GM12878 (cell line): ENCODE measurements around the gene CMTM2. TPM values are rescaled to one million over a fixed set of nuclear protein-coding genes. Genes with fewer than 3 reads are reported as not detected.

Experiments used
- ATAC-seq: fragments of 200-7000 bp; cut with Tn5 transposase; 3 replicates; pipeline ENCODE4 v1.9.1; 2020; ENCODE audit warnings: mild to moderate bottlenecking, moderate library complexity
- BruUV-seq: library from RNA; stranded (reverse); fragments of 400-500 nt; replicated peaks from 2 replicates; lab custom pipeline; 2021; lab: Mats Ljungman, UMichigan
- CTCF ChIA-PET: fragments of 300-600 bp; sonication (Branson Sonifier 250); formaldehyde crosslinking; extraction: SDS; loops from one replicate; lab custom pipeline; 2021; ENCODE audit warnings: inconsistent platforms; lab: Yijun Ruan, JAX
- POLR2A ChIA-PET: fragments of 350-600 bp; formaldehyde crosslinking; extraction: SDS; loops from one replicate; lab custom pipeline; 2021; ENCODE audit warnings: inconsistent platforms; lab: Charles Lee
- RAD21 ChIA-PET: fragments of 300-600 bp; sonication (Branson Sonifier 250); formaldehyde crosslinking; loops from one replicate; lab custom pipeline; 2023; ENCODE audit warnings: antibody characterized with exemption; ENCODE audit not compliant: unreplicated experiment; lab: Charles Lee
- SMC1A ChIA-PET: fragments of 300-600 bp; sonication (Branson Sonifier 250); formaldehyde crosslinking; loops from one replicate; lab custom pipeline; 2023; ENCODE audit not compliant: unreplicated experiment, uncharacterized antibody; lab: Charles Lee
- DNase-seq: peaks from one replicate; pipeline ENCODE4 v3.0.0-alpha.2; 2011; ENCODE audit warnings: low read depth, low spot score
- FAIRE-seq: peaks from 3 replicates; lab custom pipeline; 2011; peaks lifted over from hg19 to GRCh38; lab: Jason Lieb, UNC
- H2AFZ ChIP-seq: 2 replicates; pipeline ENCODE4 v1.6.0; 2011; ENCODE audit warnings: low read depth, low read length, control low read depth; ENCODE audit not compliant: control insufficient read depth
- H3K27ac ChIP-seq: 2 replicates; pipeline ENCODE4 v1.5.1; 2011; ENCODE audit warnings: control low read depth; ENCODE audit not compliant: control insufficient read depth, insufficient read depth
- H3K27me3 ChIP-seq, 2 experiments: replicated peaks in 1 of 2; 2 replicates each; pipeline versions ENCODE4 v1.6.0 to v1.6.1; 2011; ENCODE audit warnings: low read length in 1 of 2; ENCODE audit not compliant: control insufficient read depth in 2 of 2, insufficient read depth in 2 of 2
- H3K36me3 ChIP-seq, 2 experiments: 2 replicates each; pipeline ENCODE4 v1.5.1; 2011; ENCODE audit warnings: low read length in 1 of 2; ENCODE audit not compliant: control insufficient read depth in 2 of 2, insufficient read depth in 2 of 2
- H3K4me1 ChIP-seq: 2 replicates; pipeline ENCODE4 v1.6.1; 2011; ENCODE audit warnings: mild to moderate bottlenecking, low read length, moderate library complexity, mixed read lengths; ENCODE audit not compliant: control insufficient read depth, insufficient read depth
- H3K4me2 ChIP-seq: 2 replicates; pipeline ENCODE4 v1.6.0; 2011; ENCODE audit warnings: control low read depth; ENCODE audit not compliant: control insufficient read depth, insufficient read depth
- H3K4me3 ChIP-seq: fragments of 200-600 bp; sonication (generic); 2 replicates; pipeline ENCODE4 v1.5.1; 2016
- H3K79me2 ChIP-seq: 2 replicates; pipeline ENCODE4 v1.6.0; 2011; ENCODE audit warnings: low read length; ENCODE audit not compliant: control insufficient read depth, insufficient read depth
- H3K9ac ChIP-seq: 2 replicates; pipeline ENCODE4 v1.8.0; 2011; ENCODE audit warnings: low read length, control low read depth, mixed read lengths; ENCODE audit not compliant: control insufficient read depth, insufficient read depth
- H3K9me3 ChIP-seq: replicated peaks from 3 replicates; pipeline ENCODE4 v1.5.1; 2011; ENCODE audit warnings: mild to moderate bottlenecking, low read length; ENCODE audit not compliant: control insufficient read depth, insufficient read depth
- H4K20me1 ChIP-seq: 2 replicates; pipeline ENCODE4 v1.6.0; 2011; ENCODE audit not compliant: control insufficient read depth, insufficient read depth
- CHD4 ChIP-seq: fragments of 200-600 bp; sonication (generic); IDR thresholded peaks from 2 replicates; pipeline ENCODE4 v1.6.1; 2016; ENCODE audit warnings: mild to moderate bottlenecking
- HSF1 ChIP-seq: fragments of 150-350 bp; IDR thresholded peaks from 2 replicates; pipeline ENCODE4 v1.6.1; 2014; ENCODE audit warnings: mild to moderate bottlenecking, low read depth, low read length
- IRF4 ChIP-seq: IDR thresholded peaks from 2 replicates; pipeline ENCODE4 v1.6.1; 2011; ENCODE audit warnings: low read depth, low read length
- MEF2B ChIP-seq: fragments of 450-650 bp; IDR thresholded peaks from 2 replicates; pipeline ENCODE4 v1.6.1; 2018; ENCODE audit warnings: mild to moderate bottlenecking, moderate library complexity; ENCODE audit not compliant: partially characterized antibody, poor library complexity, severe bottlenecking
- MYB ChIP-seq: fragments of 150-350 bp; IDR thresholded peaks from 2 replicates; pipeline ENCODE4 v1.6.1; 2014; ENCODE audit warnings: mild to moderate bottlenecking, low read depth, low read length, borderline replicate concordance
- NFXL1 ChIP-seq: fragments of 450-650 bp; IDR thresholded peaks from 2 replicates; pipeline ENCODE4 v1.6.1; 2017; ENCODE audit warnings: antibody characterized with exemption, mild to moderate bottlenecking, borderline replicate concordance
- SRF ChIP-seq, 2 experiments: IDR thresholded peaks; 2 replicates each; pipeline ENCODE4 v1.6.1; 2011; ENCODE audit warnings: low read depth in 2 of 2, low read length in 2 of 2, mild to moderate bottlenecking in 1 of 2, moderate library complexity in 1 of 2
- ZBTB40 ChIP-seq: fragments of 450-650 bp; IDR thresholded peaks from 2 replicates; pipeline ENCODE4 v1.6.1; 2016; ENCODE audit warnings: mild to moderate bottlenecking, moderate library complexity, borderline replicate concordance
- WGBS: methylation state at CpG from one replicate; pipeline ENCODE4 v1.1.6; 2016; ENCODE audit warnings: low lambda C conversion rate; ENCODE audit not compliant: insufficient replicate concordance, insufficient coverage; ENCODE audit errors: missing lambda C conversion rate; 5-methylcytosine and 5-hydroxymethylcytosine counted together
- in situ Hi-C: fragments of 300-500 bp; cut with MboI; formaldehyde crosslinking; loops from 9 replicates; pipeline ENCODE4 v1.14.3; 2018; ENCODE audit warnings: mixed read lengths
- intact Hi-C: fragments of 100-400 bp; cut with micrococcal nuclease; formaldehyde crosslinking; loops from one replicate; pipeline ENCODE4 v1.14.2; 2022; ENCODE audit not compliant: unreplicated experiment
- polyA plus RNA-seq, 11 experiments: library from polyadenylated mRNA; depleted of rRNA in 4 of 11; unstranded in 6 of 11; stranded (reverse) in 5 of 11; fragments of >200 nt; fragmentation: Nextera tagmentation in 4 of 11; fragmentation: Illumina TruSeq in 1 of 11; extraction: Ambion mirVana in 4 of 11; extraction: Trizol in 1 of 11; gene quantifications; 1 replicate in 1 of 11; 2 replicates in 10 of 11; pipeline versions ENCODE4 v1.2.1 to v1.2.3, GENCODE V29; 2011 to 2016; ENCODE audit warnings: inconsistent platforms in 2 of 11, missing spikeins in 2 of 11, low read depth in 1 of 11
- total RNA-seq, 4 experiments: library from RNA; depleted of rRNA in 3 of 4; stranded (reverse); fragments of >200 nt in 3 of 4; fragmentation: Illumina TruSeq in 1 of 4; extraction: Trizol in 1 of 4; gene quantifications; 2 replicates each; pipeline versions ENCODE4 v1.2.1 to v1.2.3, GENCODE V29; 2013 to 2021
- TF ChIP-seq, protein P1 (sequence below): IDR thresholded peaks from 2 replicates; pipeline ENCODE4 v1.6.1; 2012; ENCODE audit warnings: low read depth, low read length, improper control_type of control experiment

CMTM2 gene
- total and polyA plus RNA-seq, 10 of the 15 experiments (the other 5 are each of a cell fraction or from before 2014, with no cell fraction given) = 0.26 to 0.34 TPM; not detected in 8

GRCh38 chr16:66591018-66591417, 11.8 kb downstream of the CMTM2 start (continued):
- TF ChIP-seq HSF1 = no peak
- TF ChIP-seq, protein P1, sequence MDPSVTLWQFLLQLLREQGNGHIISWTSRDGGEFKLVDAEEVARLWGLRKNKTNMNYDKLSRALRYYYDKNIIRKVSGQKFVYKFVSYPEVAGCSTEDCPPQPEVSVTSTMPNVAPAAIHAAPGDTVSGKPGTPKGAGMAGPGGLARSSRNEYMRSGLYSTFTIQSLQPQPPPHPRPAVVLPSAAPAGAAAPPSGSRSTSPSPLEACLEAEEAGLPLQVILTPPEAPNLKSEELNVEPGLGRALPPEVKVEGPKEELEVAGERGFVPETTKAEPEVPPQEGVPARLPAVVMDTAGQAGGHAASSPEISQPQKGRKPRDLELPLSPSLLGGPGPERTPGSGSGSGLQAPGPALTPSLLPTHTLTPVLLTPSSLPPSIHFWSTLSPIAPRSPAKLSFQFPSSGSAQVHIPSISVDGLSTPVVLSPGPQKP = no peak
- no peak for TF ChIP-seq SRF (IDR thresholded peaks at IDR 0.05; ENCODE audit: low read depth in 2 of 2, low read length in 2 of 2)
- no peak for TF ChIP-seq NFXL1
- no peak for TF ChIP-seq CHD4

DNA sequence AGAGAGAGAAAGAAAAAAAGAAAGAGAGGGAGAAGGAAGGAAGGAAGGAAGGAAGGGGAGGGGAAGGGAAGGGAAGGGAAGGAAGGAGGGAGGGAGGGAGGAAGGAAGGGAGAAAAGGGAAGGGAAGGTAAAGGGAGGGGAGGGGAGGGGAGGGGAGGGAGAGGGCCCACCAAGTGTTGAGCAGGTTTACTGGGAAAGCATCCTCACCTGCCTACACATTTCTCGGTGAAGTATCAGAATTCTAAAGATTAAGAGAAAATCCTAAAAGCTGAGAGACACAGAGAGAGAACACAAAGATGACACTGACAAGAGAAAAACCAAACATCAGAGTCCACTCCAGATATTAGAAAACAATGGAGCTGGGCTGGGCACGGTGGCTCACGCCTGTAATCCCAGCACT, 13.0 kb downstream of the CMTM2 start:
- RAD21 ChIA-PET = no interaction called here
- no peak overlapping the region for H3K9ac ChIP-seq
- H3K27me3 ChIP-seq = peaks cover 0 to 4% of the 10 kb centered on the region in 2 experiments; a peak in 1 of 4 replicates
- H3K27ac ChIP-seq = no peak overlapping the region
- peaks cover 8% of the 10 kb centered on the region for H3K4me1 ChIP-seq
- ATAC-seq = no peak
- CTCF ChIA-PET = interaction anchor here (2.8 kb wide), 1 partner anchor 12 kb away, joined by 9 read pairs; no protein-coding TSS in a partner anchor
- no peaks in the 10 kb centered on the region for H4K20me1 ChIP-seq
- 63% methylated on average over 3 of the region's 3 CpGs for WGBS
- no peaks in the 10 kb centered on the region for H3K79me2 ChIP-seq
- no peak for FAIRE-seq
- intact Hi-C loops = no loop called here
- no peak overlapping the region for H3K4me3 ChIP-seq
- no peak for DNase-seq
- TF ChIP-seq IRF4 (no peak), MYB (no peak), MEF2B (no peak), ZBTB40 (no peak)
- TF ChIP-seq, all 136 proteins: peak for 0
- in situ Hi-C loops = no loop called here
- Histone ChIP-seq H3K4me2 (no peak overlapping the region), H2AFZ (no peak overlapping the region), H3K9me3 (no peaks in the 10 kb centered on the region; the same call in 2 of the 3 replicates), H3K36me3 (no peaks in the 10 kb centered on the region)
- no TSS peak for BruUV-seq
- SMC1A ChIA-PET = no interaction called here
- POLR2A ChIA-PET = interaction anchor here (0.6 kb wide), 1 partner anchor 80 kb away, joined by 3 read pairs; no protein-coding TSS in a partner anchor
